ENCODE measurements around the gene FADS2.

The FADS2 gene

GRCh38 chr11:61782299-61782698, 45.8 kb upstream of the FADS2 start:
- Histone ChIP-seq H3K36me3 (ENCODE audit: control insufficient read depth in 4 of 4, insufficient read depth in 4 of 4, low read length in 3 of 4) (peaks cover 6 to 29% (median 21%) of the 10 kb centered on the region in 4 experiments), H3K4me1 (ENCODE audit: control extremely low read depth in 1 of 4, control insufficient read depth in 4 of 4, insufficient read depth in 4 of 4, low read length in 3 of 4) (peaks cover 0 to 17% (median 6%) of the 10 kb centered on the region in 4 experiments), H3K27me3 (replicated peaks in 2 of 5; ENCODE audit: control insufficient read depth in 4 of 5, insufficient read depth in 5 of 5, low read length in 4 of 5) (peaks cover 0 to 9% (median 0%) of the 10 kb centered on the region in 5 experiments), H3K27ac (ENCODE audit: insufficient read depth in 1 of 2, low read depth in 1 of 2, low read length in 2 of 2, poor library complexity in 1 of 2, severe bottlenecking in 2 of 2) (no peak overlapping the region), H3K9me3 (ENCODE audit: control extremely low read depth in 1 of 5, control insufficient read depth in 4 of 5, insufficient read depth in 2 of 5, low read depth in 1 of 5, low read length in 4 of 5) (no peaks in the 10 kb centered on the region), H3K4me3 (ENCODE audit: control insufficient read depth in 1 of 7, extremely low read depth in 1 of 7, insufficient read depth in 4 of 7, low read depth in 2 of 7, low read length in 6 of 7) (no peak overlapping the region)
- ChIA-PET POLR2A (no interaction called here), CTCF (interaction anchor here (1.2 to 1.6 kb wide), 3 partner anchors 9 to 35 kb away, joined by 3 to 6 read pairs (median 4); no protein-coding TSS in a partner anchor)
- WGBS (ENCODE audit: insufficient coverage): 96% methylated on average over 3 of the region's 3 CpGs
- DNase-seq: no peak

- POLR2A ChIA-PET: no interaction called here
- Histone ChIP-seq H3K27me3 (replicated peaks in 2 of 5; ENCODE audit: control insufficient read depth in 4 of 5, insufficient read depth in 5 of 5, low read length in 4 of 5) (peaks cover 0 to 7% (median 0%) of the 10 kb centered on the region in 5 experiments), H3K9me3 (ENCODE audit: control extremely low read depth in 1 of 5, control insufficient read depth in 4 of 5, insufficient read depth in 2 of 5, low read depth in 1 of 5, low read length in 4 of 5) (no peaks in the 10 kb centered on the region), H3K4me3 (ENCODE audit: control insufficient read depth in 1 of 7, extremely low read depth in 1 of 7, insufficient read depth in 4 of 7, low read depth in 2 of 7, low read length in 6 of 7) (no peak overlapping the region), H3K36me3 (ENCODE audit: control insufficient read depth in 4 of 4, insufficient read depth in 4 of 4, low read length in 3 of 4) (peaks cover 6 to 34% (median 27%) of the 10 kb centered on the region in 4 experiments), H3K4me1 (ENCODE audit: control extremely low read depth in 1 of 4, control insufficient read depth in 4 of 4, insufficient read depth in 4 of 4, low read length in 3 of 4) (peaks cover 0 to 13% (median 1%) of the 10 kb centered on the region in 4 experiments), H3K27ac (ENCODE audit: insufficient read depth in 1 of 2, low read depth in 1 of 2, low read length in 2 of 2, poor library complexity in 1 of 2, severe bottlenecking in 2 of 2) (no peak overlapping the region)
- over 99% methylated on average over 11 of the region's 11 CpGs for WGBS (ENCODE audit: insufficient coverage)
- no peak for DNase-seq
- CTCF ChIA-PET: interaction anchor here (1.2 to 1.6 kb wide), 3 partner anchors 9 to 35 kb away, joined by 3 to 6 read pairs (median 4); no protein-coding TSS in a partner anchor
Observed at GRCh38 chr11:61782841-61783240, 45.3 kb upstream of the FADS2 start.

DNA sequence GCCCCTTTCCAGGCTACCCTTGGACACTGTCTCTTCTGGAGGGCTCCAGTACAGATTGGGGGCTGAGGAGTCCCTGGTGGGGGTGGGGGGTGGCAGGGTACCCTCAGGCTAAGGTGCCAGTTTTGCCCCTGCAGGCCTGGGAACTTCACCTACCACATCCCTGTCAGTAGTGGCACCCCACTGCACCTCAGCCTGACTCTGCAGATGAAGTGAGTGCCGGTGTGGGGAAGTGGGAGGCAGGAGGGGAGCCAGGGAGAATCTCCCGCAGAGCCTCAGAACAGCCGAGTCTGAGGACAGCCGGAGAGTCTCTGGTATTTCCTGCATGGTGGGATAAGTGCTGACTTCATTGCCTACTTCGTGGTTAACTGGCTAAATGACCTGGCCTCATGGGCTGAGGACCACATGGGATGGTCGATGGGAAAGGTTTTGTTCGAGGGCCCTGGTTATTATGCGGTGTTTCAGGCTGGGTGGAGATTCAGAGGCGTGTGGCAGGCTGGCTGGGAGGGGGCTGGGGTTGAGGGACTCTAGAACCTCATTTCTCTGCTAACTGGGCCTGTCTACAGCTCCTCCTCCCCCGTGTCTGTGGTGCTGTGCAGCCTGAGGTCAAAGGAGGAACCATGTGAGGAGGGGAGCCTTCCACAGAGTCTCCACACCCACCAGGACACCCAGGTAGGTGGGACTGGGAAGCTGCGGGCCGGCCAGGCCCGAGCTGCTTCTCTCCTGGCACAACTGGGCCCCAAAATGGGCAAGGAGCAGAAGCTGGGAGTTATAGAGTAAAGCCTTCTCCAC, 44.2 kb upstream of the FADS2 start:
- no peak for DNase-seq
- H3K27me3 ChIP-seq (replicated peaks in 2 of 5; ENCODE audit: control insufficient read depth in 4 of 5, insufficient read depth in 5 of 5, low read length in 4 of 5): no peaks in the 10 kb centered on the region
- peaks cover 6 to 44% (median 33%) of the 10 kb centered on the region in 4 experiments for H3K36me3 ChIP-seq (ENCODE audit: control insufficient read depth in 4 of 4, insufficient read depth in 4 of 4, low read length in 3 of 4)
- H3K27ac ChIP-seq (ENCODE audit: insufficient read depth in 1 of 2, low read depth in 1 of 2, low read length in 2 of 2, poor library complexity in 1 of 2, severe bottlenecking in 2 of 2): no peak overlapping the region
- CTCF ChIA-PET: interaction anchor here (4.5 kb wide), 1 partner anchor 13 kb away, joined by 25 read pairs; no protein-coding TSS in a partner anchor
- H3K4me3 ChIP-seq (ENCODE audit: control insufficient read depth in 1 of 7, extremely low read depth in 1 of 7, insufficient read depth in 4 of 7, low read depth in 2 of 7, low read length in 6 of 7): no peak overlapping the region
- POLR2A ChIA-PET: no interaction called here
- H3K9me3 ChIP-seq (ENCODE audit: control extremely low read depth in 1 of 5, control insufficient read depth in 4 of 5, insufficient read depth in 2 of 5, low read depth in 1 of 5, low read length in 4 of 5): no peaks in the 10 kb centered on the region
- 90% methylated on average over 10 of the region's 13 CpGs for WGBS (ENCODE audit: insufficient coverage)
- H3K4me1 ChIP-seq (ENCODE audit: control extremely low read depth in 1 of 4, control insufficient read depth in 4 of 4, insufficient read depth in 4 of 4, low read length in 3 of 4): peaks cover 0 to 11% (median 0%) of the 10 kb centered on the region in 4 experiments

DNA sequence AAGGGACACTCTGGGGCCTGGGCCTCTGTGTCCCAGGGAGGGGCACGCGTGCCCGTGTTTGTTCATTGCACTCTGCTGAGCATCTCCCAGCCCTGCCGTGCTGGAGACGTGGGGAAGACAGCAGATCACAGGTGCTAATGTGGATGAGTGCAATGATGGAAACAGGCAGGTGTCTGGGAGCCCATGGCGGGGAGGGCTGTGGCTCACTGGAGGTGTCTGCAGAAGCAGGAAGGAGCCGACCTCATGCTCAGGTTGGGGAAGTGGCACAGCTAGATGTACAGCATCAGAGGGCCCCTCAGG, 43.6 kb upstream of the FADS2 start:
- H3K36me3 ChIP-seq (ENCODE audit: control insufficient read depth in 4 of 4, insufficient read depth in 4 of 4, low read length in 3 of 4): peaks cover 6 to 50% (median 37%) of the 10 kb centered on the region in 4 experiments
- H3K27me3 ChIP-seq (replicated peaks in 2 of 5; ENCODE audit: control insufficient read depth in 4 of 5, insufficient read depth in 5 of 5, low read length in 4 of 5): no peaks in the 10 kb centered on the region
- no peak for DNase-seq
- CTCF ChIA-PET: interaction anchor here (4.5 kb wide), 1 partner anchor 12 kb away, joined by 25 read pairs; no protein-coding TSS in a partner anchor
- 98% methylated on average over 6 of the region's 7 CpGs for WGBS (ENCODE audit: insufficient coverage)
- POLR2A ChIA-PET: no interaction called here
- no peaks in the 10 kb centered on the region for H3K9me3 ChIP-seq (ENCODE audit: control extremely low read depth in 1 of 5, control insufficient read depth in 4 of 5, insufficient read depth in 2 of 5, low read depth in 1 of 5, low read length in 4 of 5)
- H3K27ac ChIP-seq (ENCODE audit: insufficient read depth in 1 of 2, low read depth in 1 of 2, low read length in 2 of 2, poor library complexity in 1 of 2, severe bottlenecking in 2 of 2): no peak overlapping the region
- no peak overlapping the region for H3K4me3 ChIP-seq (ENCODE audit: control insufficient read depth in 1 of 7, extremely low read depth in 1 of 7, insufficient read depth in 4 of 7, low read depth in 2 of 7, low read length in 6 of 7)
- peaks cover 0 to 11% (median 0%) of the 10 kb centered on the region in 4 experiments for H3K4me1 ChIP-seq (ENCODE audit: control extremely low read depth in 1 of 4, control insufficient read depth in 4 of 4, insufficient read depth in 4 of 4, low read length in 3 of 4)

DNA sequence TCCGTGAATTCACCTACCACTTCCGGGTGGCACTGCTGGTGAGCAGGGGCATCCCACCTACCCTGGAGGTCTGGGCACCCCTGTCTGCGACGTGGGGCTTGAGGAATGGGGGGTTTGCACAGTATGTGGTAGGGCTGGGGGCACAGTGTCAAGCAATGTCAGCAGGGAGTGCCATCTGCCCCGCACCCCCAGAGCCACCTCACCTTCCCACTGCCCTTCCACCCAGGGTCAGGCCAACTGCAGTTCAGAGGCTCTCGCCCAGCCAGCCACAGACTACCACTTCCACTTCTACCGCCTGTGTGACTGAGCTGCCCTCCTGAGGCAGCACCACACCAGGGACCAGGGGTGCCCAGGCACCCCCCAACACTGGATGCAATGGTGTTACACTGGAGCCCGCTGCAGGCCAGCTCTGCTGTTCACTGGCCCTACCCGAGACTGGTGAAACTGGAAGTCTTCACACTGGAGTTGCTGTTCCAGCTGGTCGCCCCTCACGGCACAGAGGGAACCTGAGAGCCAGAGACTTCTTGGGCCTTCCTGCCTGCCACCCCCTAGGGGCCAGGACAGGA, 42.2 kb upstream of the FADS2 start:
- Histone ChIP-seq H3K4me1 (ENCODE audit: control extremely low read depth in 1 of 4, control insufficient read depth in 4 of 4, insufficient read depth in 4 of 4, low read length in 3 of 4) (peaks cover 0 to 11% (median 0%) of the 10 kb centered on the region in 4 experiments), H3K9me3 (ENCODE audit: control extremely low read depth in 1 of 5, control insufficient read depth in 4 of 5, insufficient read depth in 2 of 5, low read depth in 1 of 5, low read length in 4 of 5) (no peaks in the 10 kb centered on the region), H3K27me3 (replicated peaks in 2 of 5; ENCODE audit: control insufficient read depth in 4 of 5, insufficient read depth in 5 of 5, low read length in 4 of 5) (no peaks in the 10 kb centered on the region), H3K36me3 (ENCODE audit: control insufficient read depth in 4 of 4, insufficient read depth in 4 of 4, low read length in 3 of 4) (peaks cover 10 to 61% (median 45%) of the 10 kb centered on the region in 4 experiments), H3K4me3 (ENCODE audit: control insufficient read depth in 1 of 7, extremely low read depth in 1 of 7, insufficient read depth in 4 of 7, low read depth in 2 of 7, low read length in 6 of 7) (no peak overlapping the region), H3K27ac (ENCODE audit: insufficient read depth in 1 of 2, low read depth in 1 of 2, low read length in 2 of 2, poor library complexity in 1 of 2, severe bottlenecking in 2 of 2) (no peak overlapping the region)
- ChIA-PET POLR2A (no interaction called here), CTCF (interaction anchor here (1.3 to 4.5 kb wide), 2 partner anchors 11 to 41 kb away, joined by 3 to 25 read pairs; no protein-coding TSS in a partner anchor)
- no peak for DNase-seq
- 100% methylated on average over 5 of the region's 11 CpGs for WGBS (ENCODE audit: insufficient coverage)

GRCh38 chr11:61787928-61788491, 40.1 kb upstream of the FADS2 start:
- no peaks in the 10 kb centered on the region for H3K9me3 ChIP-seq (ENCODE audit: control extremely low read depth in 1 of 5, control insufficient read depth in 4 of 5, insufficient read depth in 2 of 5, low read depth in 1 of 5, low read length in 4 of 5)
- peaks cover 10 to 61% (median 45%) of the 10 kb centered on the region in 4 experiments for H3K36me3 ChIP-seq (ENCODE audit: control insufficient read depth in 4 of 4, insufficient read depth in 4 of 4, low read length in 3 of 4)
- H3K4me1 ChIP-seq (ENCODE audit: control extremely low read depth in 1 of 4, control insufficient read depth in 4 of 4, insufficient read depth in 4 of 4, low read length in 3 of 4): peaks cover 6 to 20% (median 13%) of the 10 kb centered on the region in 4 experiments
- peak; percentile 47 to 62 (median 56) for DNase-seq
- H3K4me3 ChIP-seq (ENCODE audit: control insufficient read depth in 1 of 7, extremely low read depth in 1 of 7, insufficient read depth in 4 of 7, low read depth in 2 of 7, low read length in 6 of 7): no peak overlapping the region
- 88% methylated on average over 4 of the region's 9 CpGs for WGBS (ENCODE audit: insufficient coverage)
- ChIA-PET POLR2A (no interaction called here), CTCF (interaction anchor here (0.5 to 4.5 kb wide), 12 partner anchors 8 to 111 kb away, joined by 3 to 25 read pairs (median 4); no protein-coding TSS in a partner anchor)
- H3K27ac ChIP-seq (ENCODE audit: insufficient read depth in 1 of 2, low read depth in 1 of 2, low read length in 2 of 2, poor library complexity in 1 of 2, severe bottlenecking in 2 of 2): no peak overlapping the region
- H3K27me3 ChIP-seq (replicated peaks in 2 of 5; ENCODE audit: control insufficient read depth in 4 of 5, insufficient read depth in 5 of 5, low read length in 4 of 5): no peaks in the 10 kb centered on the region
